ENCODE measurements around the gene GLP2R. TPM values are rescaled to one million over a fixed set of nuclear protein-coding genes. Genes with fewer than 3 reads are reported as not detected.

Gene GLP2R
- total RNA-seq, 2 donors from 2014 or later = not detected

- Histone ChIP-seq H3K9me3 (ENCODE audit: control insufficient read depth, low read length) (no peaks in the 10 kb centered on the region), H3K4me1 (ENCODE audit: control insufficient read depth, insufficient read depth, low read length) (peaks cover 3% of the 10 kb centered on the region), H3K4me3 (ENCODE audit: low read length) (no peak overlapping the region), H3K27ac (ENCODE audit: low read depth, low read length) (no peak overlapping the region), H3K27me3 (ENCODE audit: control insufficient read depth, insufficient read depth, low read length, poor library complexity, severe bottlenecking) (no peaks in the 10 kb centered on the region), H3K36me3 (ENCODE audit: control insufficient read depth, insufficient read depth, low read length) (no peaks in the 10 kb centered on the region), H3K9ac (ENCODE audit: extremely low read depth, low read length, poor library complexity, severe bottlenecking) (no peak overlapping the region)
- Mint-ChIP-seq H3K27ac (no peak overlapping the region), H3K4me1 (peaks cover 4% of the 10 kb centered on the region), H3K4me3 (no peak overlapping the region), H3K36me3 (ENCODE audit: low read depth) (no peaks in the 10 kb centered on the region), H3K27me3 (ENCODE audit: insufficient read depth) (peaks cover 2% of the 10 kb centered on the region), H3K9me3 (no peaks in the 10 kb centered on the region)
- DNase-seq = no peak
- TF ChIP-seq CTCF (conservative IDR thresholded peaks at IDR 0.05) = no peak
- WGBS, 2 experiments (ENCODE audit: insufficient coverage in 1 of 2, insufficient read length in 1 of 2) = 87 to 97% methylated on average over 2 to 4 of the region's 4 CpGs
These were observed 35.4 kb upstream of the GLP2R start for GRCh38 chr17:9790316-9790715.

GRCh38 chr17:9790889-9791876, 34.5 kb upstream of the GLP2R start, which contains the start of gene DHRS7C:
Gene DHRS7C (minus strand): TSS chr17:9791592. CDS start chr17:9791284, 308 bp downstream.
- no peaks in the 10 kb centered on the region for H3K36me3 Mint-ChIP-seq (ENCODE audit: low read depth)
- no peak within 1 kb of the TSS for H3K9ac ChIP-seq (ENCODE audit: extremely low read depth, low read length, poor library complexity, severe bottlenecking)
- H3K4me1 ChIP-seq (ENCODE audit: control insufficient read depth, insufficient read depth, low read length) = peaks cover 3% of the 10 kb centered on the region
- 87 to 93% methylated on average over 9 to 15 of the region's 15 CpGs for WGBS, 2 experiments (ENCODE audit: insufficient coverage in 1 of 2, insufficient read length in 1 of 2)
- no peaks in the 10 kb centered on the region for H3K36me3 ChIP-seq (ENCODE audit: control insufficient read depth, insufficient read depth, low read length)
- H3K27ac ChIP-seq (ENCODE audit: low read depth, low read length) = no peak within 1 kb of the TSS
- no peak for DNase-seq
- H3K27me3 ChIP-seq (ENCODE audit: control insufficient read depth, insufficient read depth, low read length, poor library complexity, severe bottlenecking) = no peaks in the 10 kb centered on the region
- peaks cover 4% of the 10 kb centered on the region for H3K4me1 Mint-ChIP-seq
- H3K27me3 Mint-ChIP-seq (ENCODE audit: insufficient read depth) = peaks cover 7% of the 10 kb centered on the region
- no peaks in the 10 kb centered on the region for H3K9me3 Mint-ChIP-seq
- TF ChIP-seq CTCF (conservative IDR thresholded peaks at IDR 0.05) = no peak
- no peaks in the 10 kb centered on the region for H3K9me3 ChIP-seq (ENCODE audit: control insufficient read depth, low read length)
- no peak within 1 kb of the TSS for H3K4me3 Mint-ChIP-seq
- no peak within 1 kb of the TSS for H3K27ac Mint-ChIP-seq
- no peak within 1 kb of the TSS for H3K4me3 ChIP-seq (ENCODE audit: low read length)

- no peaks in the 10 kb centered on the region for H3K36me3 ChIP-seq (ENCODE audit: control insufficient read depth, insufficient read depth, low read length)
- no peaks in the 10 kb centered on the region for H3K27me3 ChIP-seq (ENCODE audit: control insufficient read depth, insufficient read depth, low read length, poor library complexity, severe bottlenecking)
- no peaks in the 10 kb centered on the region for H3K9me3 ChIP-seq (ENCODE audit: control insufficient read depth, low read length)
- no peak for DNase-seq
- Mint-ChIP-seq H3K4me3 (no peak overlapping the region), H3K9me3 (no peaks in the 10 kb centered on the region), H3K4me1 (peaks cover 4% of the 10 kb centered on the region), H3K27ac (no peak overlapping the region), H3K27me3 (ENCODE audit: insufficient read depth) (peaks cover 13% of the 10 kb centered on the region), H3K36me3 (ENCODE audit: low read depth) (no peaks in the 10 kb centered on the region)
- H3K27ac ChIP-seq (ENCODE audit: low read depth, low read length) = no peak overlapping the region
- TF ChIP-seq CTCF (conservative IDR thresholded peaks at IDR 0.05) = no peak
- H3K4me3 ChIP-seq (ENCODE audit: low read length) = no peak overlapping the region
- 94 to 97% methylated on average over 7 to 15 of the region's 15 CpGs for WGBS, 2 experiments (ENCODE audit: insufficient coverage in 1 of 2, insufficient read length in 1 of 2)
- H3K9ac ChIP-seq (ENCODE audit: extremely low read depth, low read length, poor library complexity, severe bottlenecking) = no peak overlapping the region
- peaks cover 3% of the 10 kb centered on the region for H3K4me1 ChIP-seq (ENCODE audit: control insufficient read depth, insufficient read depth, low read length)
These were observed 33.4 kb upstream of the GLP2R start for GRCh38 chr17:9792181-9792840.
